ENCODE measurements around the gene CAMK2D. TPM values are rescaled to one million over a fixed set of nuclear protein-coding genes. Genes with fewer than 3 reads are reported as not detected.

Gene CAMK2D
- total and polyA plus RNA-seq, 8 donors, result 8.8 to 155 (median 64.5) TPM

DNA sequence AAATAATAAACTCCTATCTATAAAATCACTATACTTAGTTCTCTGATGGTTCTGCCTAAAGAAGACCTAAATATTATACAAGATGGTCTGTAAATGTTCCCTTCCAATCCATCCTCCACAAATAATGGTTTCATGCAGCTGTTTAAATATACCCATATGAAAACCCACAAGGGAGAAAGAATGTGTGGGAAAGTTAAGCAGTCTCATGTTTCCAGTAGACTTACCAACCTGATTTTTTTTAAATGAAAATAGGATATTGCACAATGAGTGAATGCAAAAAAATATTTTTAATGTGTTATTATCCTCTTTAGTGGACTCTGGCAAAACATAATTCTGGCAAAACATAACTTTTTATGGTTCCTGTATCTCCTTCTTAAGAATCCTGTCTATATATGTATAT, 23.3 kb downstream of the CAMK2D start:
- Histone ChIP-seq H3K4me1 (peaks cover 0 to 46% (median 13%) of the 10 kb centered on the region in 4 donors), H3K27ac (no peak overlapping the region), H3K4me3 (no peak overlapping the region), H3K36me3 (no peaks in the 10 kb centered on the region), H3K27me3 (no peaks in the 10 kb centered on the region), H3K9me3 (no peaks in the 10 kb centered on the region)
- no peak for DNase-seq
- intact Hi-C loops (cut with DNase I; ENCODE audit: low total_unique reads), result no loop called here
- TF ChIP-seq POLR2A (IDR thresholded peaks at IDR 0.05) (no peak), EP300 (IDR thresholded peaks at IDR 0.05) (no peak), POLR2AphosphoS5 (IDR thresholded peaks at IDR 0.05) (no peak), CTCF (IDR thresholded peaks at IDR 0.05) (no peak)

- Histone ChIP-seq H3K9me3 (no peaks in the 10 kb centered on the region), H3K4me3 (no peak overlapping the region), H3K27ac (no peak overlapping the region), H3K4me1 (peaks cover 0 to 30% (median 18%) of the 10 kb centered on the region in 4 donors), H3K36me3 (no peaks in the 10 kb centered on the region), H3K27me3 (no peaks in the 10 kb centered on the region)
- intact Hi-C loops (cut with DNase I; ENCODE audit: low total_unique reads), result no loop called here
- no peak for DNase-seq
- TF ChIP-seq CTCF (IDR thresholded peaks at IDR 0.05), result no peak
- TF ChIP-seq POLR2A (IDR thresholded peaks at IDR 0.05), result no peak
- no peak for TF ChIP-seq EP300 (IDR thresholded peaks at IDR 0.05)
- no peak for TF ChIP-seq POLR2AphosphoS5 (IDR thresholded peaks at IDR 0.05)
Observed at GRCh38 chr4:113733685-113734084, 27.9 kb downstream of the CAMK2D start.

DNA sequence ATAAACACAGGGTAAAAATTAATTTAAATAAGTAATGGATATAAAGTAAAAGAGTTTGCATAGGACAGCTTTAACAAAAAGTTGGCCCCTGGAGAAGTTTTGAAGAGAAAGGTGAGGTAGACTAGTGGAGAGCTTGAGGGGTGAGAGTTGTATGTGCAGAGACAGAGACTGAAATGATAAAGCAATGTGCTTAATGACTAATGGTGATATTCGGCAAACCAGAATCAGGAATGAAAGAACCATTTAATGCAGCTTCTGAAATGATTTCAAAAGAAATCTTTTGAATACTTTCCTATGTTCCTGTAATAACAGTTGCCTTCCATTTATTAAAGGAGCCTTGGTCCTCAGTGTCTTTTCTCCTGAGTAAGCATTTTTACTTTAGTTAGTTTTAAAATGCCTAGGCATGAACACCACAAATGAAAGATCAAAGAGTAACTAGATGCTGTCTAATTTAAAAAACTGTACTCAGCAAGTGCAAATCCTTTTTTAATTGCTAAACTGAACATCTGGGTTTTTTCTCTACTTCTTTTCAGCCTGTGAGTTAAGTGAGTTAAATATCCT, 28.5 kb downstream of the CAMK2D start:
- DNase-seq, result no peak
- no peak overlapping the region for H3K27ac ChIP-seq
- 39 to 56% (median 48%) methylated on average over 1 of the region's 1 CpG for WGBS, 5 donors
- H3K36me3 ChIP-seq, result no peaks in the 10 kb centered on the region
- no peaks in the 10 kb centered on the region for H3K9me3 ChIP-seq
- no peak for TF ChIP-seq POLR2A (IDR thresholded peaks at IDR 0.05)
- no peak for TF ChIP-seq POLR2AphosphoS5 (IDR thresholded peaks at IDR 0.05)
- no peak for TF ChIP-seq CTCF (IDR thresholded peaks at IDR 0.05)
- TF ChIP-seq EP300 (IDR thresholded peaks at IDR 0.05), result no peak
- H3K4me3 ChIP-seq, result no peak overlapping the region
- H3K4me1 ChIP-seq, result peaks cover 0 to 30% (median 18%) of the 10 kb centered on the region in 4 donors
- no peaks in the 10 kb centered on the region for H3K27me3 ChIP-seq
- intact Hi-C loops (cut with DNase I; ENCODE audit: low total_unique reads), result no loop called here

GRCh38 chr4:113730467-113731216, 30.9 kb downstream of the CAMK2D start:
- TF ChIP-seq CTCF (IDR thresholded peaks at IDR 0.05), result no peak
- TF ChIP-seq EP300 (IDR thresholded peaks at IDR 0.05), result no peak
- TF ChIP-seq POLR2A (IDR thresholded peaks at IDR 0.05), result no peak
- no peak for TF ChIP-seq POLR2AphosphoS5 (IDR thresholded peaks at IDR 0.05)
- 80 to 92% (median 86%) methylated on average over 2 of the region's 2 CpGs for whole genome bisulfite sequencing, 5 donors
- H3K4me3 ChIP-seq, result no peak overlapping the region

More at GRCh38 chr4:113730467-113731216, 30.9 kb downstream of the CAMK2D start:
- Histone ChIP-seq H3K4me1 (peaks cover 0 to 48% (median 28%) of the 10 kb centered on the region in 4 donors), H3K27me3 (no peaks in the 10 kb centered on the region), H3K9me3 (no peaks in the 10 kb centered on the region), H3K27ac (no peak overlapping the region), H3K36me3 (no peaks in the 10 kb centered on the region)
- DNase-seq, result no peak
- intact Hi-C loops (cut with DNase I; ENCODE audit: low total_unique reads), result no loop called here

Data from stomach (tissue), 9 donors.